HG03342 (cell line): ENCODE data around the gene GINS1.
"Not testable (repeated sequence)": the region's sequence is repeated elsewhere in the genome, so short reads cannot be mapped to it uniquely, and the experiment has no call there.

ENCODE experiments used
- ATAC-seq: cut with Tn5 transposase; IDR thresholded peaks from one replicate; pipeline ENCODE4 v1.9.1; 2021; ENCODE audit warnings: mild to moderate bottlenecking, moderate library complexity; ENCODE audit not compliant: unreplicated experiment

The GINS1 gene

DNA sequence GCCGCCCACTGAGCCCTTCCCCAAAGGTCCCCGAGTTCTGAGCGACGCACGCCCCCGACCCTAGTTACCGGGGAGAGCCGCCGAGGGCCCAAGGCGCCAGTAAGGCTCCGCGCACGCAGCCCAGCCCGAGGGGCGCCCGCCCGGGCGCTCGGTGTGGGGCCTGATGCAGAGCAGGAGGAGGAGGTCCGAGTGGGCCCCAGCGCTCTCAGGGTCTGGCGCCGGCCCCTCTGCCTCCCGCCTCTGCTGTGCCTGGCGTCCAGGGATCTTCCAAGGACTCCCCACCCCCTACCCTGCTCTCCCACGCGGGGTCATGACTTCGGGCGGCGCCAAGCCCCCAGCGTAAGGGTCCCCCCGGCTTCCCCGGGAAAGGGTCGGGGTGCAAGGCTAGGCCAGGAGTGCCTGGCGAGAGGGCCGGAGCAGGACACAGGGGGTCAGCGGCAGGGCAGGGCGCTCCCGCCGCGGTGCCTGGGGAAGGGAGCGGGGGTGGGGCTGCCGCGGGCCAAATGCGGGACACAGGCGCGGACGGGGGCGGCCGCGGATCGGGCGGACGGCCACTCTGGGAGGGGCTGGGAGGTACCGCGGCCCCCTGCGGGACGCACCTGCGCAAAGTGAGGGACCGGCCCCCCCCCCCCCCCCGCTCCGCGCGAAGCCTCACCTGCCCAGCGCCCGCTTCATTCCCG lies 17.5 kb upstream of the GINS1 start:
- peak; percentile 24 for ATAC-seq

DNA sequence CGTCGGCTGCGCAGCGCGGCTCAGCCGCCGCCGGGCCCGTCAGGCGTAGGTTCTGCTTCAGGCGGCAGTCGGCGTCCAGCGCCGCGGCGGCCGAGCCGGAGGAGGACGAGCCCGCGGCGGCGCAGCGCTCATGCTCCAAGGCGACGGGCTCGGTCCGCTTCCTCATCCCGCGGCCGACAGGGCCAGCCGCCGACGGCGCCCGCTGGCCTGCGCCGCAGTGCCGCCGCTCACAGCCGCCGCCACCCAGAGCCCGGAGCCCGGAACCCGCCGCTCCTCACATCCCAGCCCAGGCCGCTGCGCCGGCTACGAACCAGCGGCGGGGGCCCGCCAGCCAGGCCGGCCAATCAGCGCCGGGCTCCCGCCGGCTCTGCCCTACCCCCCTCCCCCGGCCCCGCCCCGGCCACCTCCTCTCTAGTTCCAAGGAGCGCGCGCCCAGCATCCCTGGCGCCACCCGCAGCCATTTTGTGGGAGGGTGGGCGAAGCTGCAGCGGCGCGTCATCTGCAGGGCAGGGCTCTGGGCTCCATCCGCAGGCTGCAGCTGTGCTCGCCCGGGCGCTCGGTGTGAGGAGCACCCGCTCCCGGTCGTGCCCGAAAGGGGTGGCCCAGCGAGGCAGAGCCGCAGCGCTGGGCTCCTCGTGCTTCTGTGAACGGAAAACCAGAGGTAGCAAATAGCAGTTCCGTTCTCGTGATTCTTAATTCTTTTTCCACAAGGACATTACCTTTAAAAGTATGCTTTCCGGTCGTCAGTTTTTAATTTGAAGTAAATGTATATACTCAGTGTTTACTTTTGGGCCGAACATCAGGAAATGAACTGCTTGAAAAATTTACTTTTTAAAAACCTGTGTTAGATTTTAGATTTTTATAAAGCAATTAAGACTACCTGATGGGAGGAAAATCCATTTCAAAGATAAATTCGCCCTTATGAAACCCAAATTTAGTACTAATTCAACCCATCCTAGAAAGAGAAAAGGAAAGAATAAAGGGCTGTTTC lies 16.6 kb upstream of the GINS1 start, which contains the start of gene ABHD12:
TSS of gene ABHD12 (minus strand) at position 298 of the 991 bp plus-strand sequence. CDS start at position 166, 132 bp downstream.
- ATAC-seq, result peak; percentile 90

DNA sequence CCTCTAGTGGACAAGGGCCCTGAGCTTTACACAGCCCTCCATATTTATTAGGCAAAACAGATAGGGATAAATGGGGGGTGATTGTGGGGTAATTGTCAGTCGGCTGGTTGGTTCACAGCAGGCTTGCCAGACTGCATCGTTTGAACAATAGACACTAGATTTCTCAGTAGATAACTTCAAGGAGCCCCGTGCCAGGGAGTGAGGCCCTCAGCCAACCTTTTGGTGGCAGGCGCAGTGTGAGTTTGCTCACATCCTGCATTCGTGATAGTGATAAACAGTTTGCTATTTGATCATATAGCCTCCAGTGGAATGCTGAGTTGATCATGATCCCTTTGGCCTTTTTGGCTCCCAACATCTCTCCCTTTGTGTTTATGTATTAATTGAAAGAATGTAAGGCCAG lies 13.2 kb upstream of the GINS1 start:
- ATAC-seq, result no peak

DNA sequence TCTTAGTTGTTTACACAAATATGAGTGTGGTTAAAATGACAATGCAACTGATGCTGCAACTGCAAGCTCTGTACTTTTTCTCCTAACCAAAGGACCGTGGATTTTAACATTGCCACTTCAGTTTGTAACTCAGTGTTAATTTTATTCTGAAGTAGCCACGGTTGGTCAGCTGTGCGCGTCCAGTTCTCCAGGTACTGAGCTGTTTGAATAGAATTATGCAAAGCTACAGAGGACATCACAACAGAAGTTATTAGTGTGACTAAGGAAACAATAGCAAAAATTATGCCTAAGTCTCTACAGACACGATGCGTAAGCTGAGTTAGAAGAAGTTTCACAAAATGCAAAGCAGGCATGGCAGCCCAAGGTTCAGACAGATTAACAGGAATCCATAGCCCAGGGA lies 12.5 kb upstream of the GINS1 start:
- ATAC-seq, result no peak

DNA sequence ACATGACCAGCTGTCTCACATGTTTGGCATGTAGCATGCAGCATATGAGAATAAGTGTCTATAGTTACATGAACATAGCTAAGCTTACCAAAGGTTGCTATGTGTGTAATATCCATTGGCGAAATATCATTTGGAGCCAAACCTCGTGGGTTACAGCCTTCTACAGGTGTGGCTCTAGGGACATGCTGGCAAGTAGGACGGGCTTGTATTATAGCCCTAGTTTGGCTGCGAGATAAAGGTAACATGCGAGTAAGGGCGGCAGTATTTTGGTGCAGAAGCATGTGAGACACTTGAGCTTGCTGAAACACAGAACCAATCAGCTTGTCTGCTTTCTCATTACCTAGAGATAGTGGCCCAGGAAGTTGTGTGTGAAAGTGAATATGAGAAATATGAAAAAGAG lies 10.4 kb upstream of the GINS1 start:
- no peak for ATAC-seq

DNA sequence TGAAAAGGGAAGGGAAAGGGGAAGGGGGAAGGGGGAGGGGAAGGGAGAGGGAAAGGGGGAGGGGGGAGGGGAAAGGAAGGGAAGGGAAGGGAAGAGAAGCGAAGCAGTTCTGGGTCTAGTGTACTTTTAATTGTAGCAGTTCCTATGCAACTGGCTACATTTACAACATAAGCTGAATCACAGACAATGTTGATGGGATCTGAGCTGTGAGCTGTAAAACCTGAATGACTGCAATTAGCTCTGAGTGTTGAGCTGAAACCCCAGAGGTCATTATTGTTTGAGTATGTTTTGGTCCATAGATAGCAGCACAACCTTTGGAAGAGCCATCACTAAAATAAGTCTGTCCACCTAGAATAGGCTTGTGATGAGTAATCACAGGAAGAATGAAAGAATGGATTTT lies 9.7 kb upstream of the GINS1 start:
- ATAC-seq, result no peak

DNA sequence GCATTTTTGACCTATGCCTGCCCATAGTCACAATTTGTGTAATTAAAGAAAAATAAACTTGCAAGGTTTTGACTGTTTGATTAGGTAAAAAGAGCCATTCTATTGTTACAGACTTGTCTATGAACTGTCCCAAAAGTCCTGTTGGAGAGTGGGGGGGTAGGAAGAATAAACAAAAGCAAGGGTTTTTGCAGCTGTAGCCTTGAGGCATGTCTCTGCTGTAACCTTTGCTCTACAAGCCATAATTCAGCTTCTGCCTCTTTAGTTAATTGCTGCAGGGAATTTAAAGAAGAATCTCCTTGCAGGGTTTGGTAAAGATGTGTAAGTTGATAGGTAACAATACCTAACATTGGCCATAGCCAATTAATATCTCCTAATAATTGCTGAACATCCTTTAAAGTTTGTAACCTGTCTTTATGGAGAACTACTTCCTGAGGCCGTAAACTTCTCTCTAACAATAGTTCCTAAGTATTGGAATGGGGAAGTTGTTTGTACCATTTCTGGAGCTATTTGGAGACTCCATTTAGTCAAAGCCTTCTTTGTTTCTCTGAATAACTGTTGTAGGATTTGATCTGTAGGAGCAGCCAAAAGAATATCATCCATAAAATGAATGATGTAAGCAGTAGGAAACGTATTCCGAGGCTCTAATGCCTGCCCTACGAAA lies 9.0 kb upstream of the GINS1 start:
- ATAC-seq, result no peak

DNA sequence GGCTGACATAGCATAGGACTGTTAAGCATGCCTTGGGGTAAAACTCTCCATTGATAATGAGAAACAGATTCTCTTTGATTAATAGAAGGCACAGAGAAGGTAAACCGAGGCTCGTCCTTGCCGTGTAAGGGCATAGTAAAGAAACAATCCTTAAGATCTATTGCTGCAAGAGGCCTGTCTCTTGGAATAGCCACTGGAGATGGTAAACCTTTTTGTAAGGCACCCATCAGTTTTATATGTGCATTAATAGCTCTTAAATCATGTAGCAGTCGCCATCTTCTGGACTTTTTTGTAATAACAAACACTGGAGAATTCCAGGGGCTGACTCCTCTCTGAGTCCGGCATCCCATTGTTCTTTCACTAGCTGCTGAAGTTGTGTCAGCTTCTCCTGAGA lies 8.4 kb upstream of the GINS1 start:
- no peak for ATAC-seq

DNA sequence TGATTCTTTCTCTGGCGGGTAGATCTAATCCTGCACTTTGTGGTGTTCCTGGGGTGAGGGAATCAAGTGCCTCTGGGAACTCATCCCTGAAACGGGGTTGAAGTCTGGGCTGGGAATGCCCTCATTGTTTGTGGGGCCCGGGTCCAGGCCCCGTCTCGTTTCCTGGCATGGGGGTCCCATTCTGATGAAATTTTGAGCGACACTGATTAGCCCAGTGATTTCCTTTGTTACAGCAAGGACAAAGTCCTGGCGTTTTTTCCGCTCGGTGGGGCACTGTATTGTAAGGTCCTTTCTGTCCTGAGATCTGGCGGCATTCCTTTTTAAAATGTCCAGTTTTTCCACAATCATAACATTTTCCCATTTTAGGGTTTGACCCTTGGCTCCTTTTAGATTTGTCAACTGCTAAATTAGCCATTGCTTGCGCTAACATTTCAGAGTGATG lies 7.2 kb upstream of the GINS1 start:
- not testable (repeated sequence) for ATAC-seq

DNA sequence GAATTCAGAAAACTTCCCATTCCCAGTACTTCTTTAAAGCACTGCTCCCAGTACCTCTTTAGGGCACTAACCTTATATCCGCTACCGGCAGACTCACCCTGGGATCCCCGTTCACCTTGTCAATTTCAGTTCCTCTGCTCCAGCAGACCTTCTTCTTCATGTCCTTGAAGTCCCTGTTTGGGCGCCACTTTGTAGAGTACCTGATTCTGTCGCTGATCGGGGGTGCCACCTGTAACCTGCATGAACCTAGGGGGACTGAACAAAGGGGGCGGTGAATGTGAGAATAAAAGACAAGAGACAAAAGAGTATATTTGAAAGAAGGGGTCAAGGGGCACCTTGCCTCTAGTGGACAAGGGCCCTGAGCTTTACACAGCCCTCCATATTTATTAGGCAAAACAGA lies 4.9 kb upstream of the GINS1 start:
- no peak for ATAC-seq

DNA sequence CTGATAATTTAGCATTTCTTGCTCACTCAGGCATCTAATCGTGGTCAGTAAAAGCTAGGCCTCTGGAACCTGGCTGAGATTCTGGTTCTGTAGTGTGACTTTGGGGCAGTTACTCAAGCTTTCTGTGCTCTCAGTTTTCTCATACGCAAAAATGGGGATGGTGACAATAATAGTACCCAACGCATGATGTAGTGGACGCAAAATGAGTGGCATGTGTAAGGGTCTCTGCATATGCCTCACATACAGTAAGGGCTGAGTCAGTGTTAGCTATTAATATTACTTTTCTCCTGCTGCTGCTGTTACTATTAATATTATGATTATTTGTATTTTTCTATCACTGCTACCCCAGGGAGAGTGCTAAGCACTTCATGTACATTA lies 686 bp downstream of the GINS1 start:
- no peak for ATAC-seq

DNA sequence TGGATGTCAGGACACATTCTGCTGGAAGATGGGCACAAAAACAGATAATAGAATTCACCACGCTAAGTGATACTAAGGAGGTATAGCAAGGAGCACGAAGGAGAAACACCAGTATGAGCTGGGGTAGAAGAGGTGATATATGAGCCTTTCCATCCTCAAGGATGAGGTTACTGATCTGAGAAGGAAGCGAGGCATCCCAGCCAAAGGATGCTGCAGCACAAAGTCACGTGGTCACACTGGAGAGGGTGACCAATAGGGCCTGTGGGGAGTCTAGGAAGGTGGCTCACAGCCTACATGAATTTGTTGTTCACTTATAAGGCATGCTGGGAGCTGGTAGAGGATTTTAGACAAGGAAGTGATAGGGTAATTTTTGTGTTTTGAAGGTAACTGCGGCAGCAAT lies 1.4 kb downstream of the GINS1 start:
- no peak for ATAC-seq

DNA sequence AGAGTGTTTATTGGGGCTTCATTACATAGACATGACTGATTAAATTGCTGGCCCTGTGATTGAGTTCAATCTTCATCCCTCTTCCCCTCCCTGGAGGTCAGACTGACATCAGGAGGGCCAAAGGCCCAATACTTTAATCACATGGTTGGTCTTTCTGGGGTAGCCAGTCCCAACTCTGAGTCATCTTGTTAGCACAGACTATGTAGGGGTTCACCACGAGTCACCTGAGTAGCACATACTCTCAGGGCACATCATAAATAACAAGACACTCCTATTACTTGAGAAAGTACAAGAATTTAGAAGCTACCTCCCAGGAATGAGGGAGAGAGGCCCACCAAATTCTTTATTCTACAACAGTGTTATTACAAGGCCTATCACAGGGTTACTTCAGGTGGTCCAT lies 11.3 kb downstream of the GINS1 start:
- ATAC-seq, result no peak

DNA sequence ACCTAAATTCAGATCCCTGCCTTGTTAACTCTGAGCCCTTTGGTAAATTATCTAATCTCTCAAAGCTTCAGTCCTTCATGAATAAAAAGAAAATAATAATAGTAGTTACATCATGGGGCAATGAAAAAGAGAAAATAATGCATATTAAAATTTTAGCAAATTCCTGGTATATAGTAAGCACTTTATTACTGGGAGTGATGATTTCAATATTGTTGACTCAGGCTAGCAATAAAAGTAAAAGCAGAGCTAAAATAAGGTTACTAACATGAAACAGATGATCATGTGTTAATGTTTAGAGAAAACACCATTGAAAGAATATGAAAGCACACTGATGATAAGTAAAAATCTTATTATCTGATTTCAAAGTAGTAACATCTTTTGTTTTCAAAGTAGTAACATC lies 13.6 kb downstream of the GINS1 start:
- no peak for ATAC-seq

DNA sequence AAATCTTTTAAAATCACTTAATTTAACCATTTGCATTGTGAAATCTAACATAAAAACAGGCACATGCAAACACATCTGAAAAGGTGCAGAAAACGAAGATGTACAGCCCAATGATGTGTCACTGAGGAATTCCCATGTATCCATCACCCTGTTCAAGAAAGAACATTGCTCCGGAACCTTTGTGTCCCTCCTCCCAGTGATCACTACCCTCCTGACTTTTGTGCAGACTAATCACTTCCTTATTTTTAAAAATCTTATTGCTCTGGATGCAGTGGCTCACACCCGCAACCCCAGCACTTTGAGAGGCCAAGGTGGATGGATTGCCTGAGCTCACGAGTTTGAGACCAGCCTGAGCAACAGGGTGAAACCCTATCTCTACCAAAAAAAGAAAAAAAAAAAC lies 14.6 kb downstream of the GINS1 start:
- no peak for ATAC-seq

DNA sequence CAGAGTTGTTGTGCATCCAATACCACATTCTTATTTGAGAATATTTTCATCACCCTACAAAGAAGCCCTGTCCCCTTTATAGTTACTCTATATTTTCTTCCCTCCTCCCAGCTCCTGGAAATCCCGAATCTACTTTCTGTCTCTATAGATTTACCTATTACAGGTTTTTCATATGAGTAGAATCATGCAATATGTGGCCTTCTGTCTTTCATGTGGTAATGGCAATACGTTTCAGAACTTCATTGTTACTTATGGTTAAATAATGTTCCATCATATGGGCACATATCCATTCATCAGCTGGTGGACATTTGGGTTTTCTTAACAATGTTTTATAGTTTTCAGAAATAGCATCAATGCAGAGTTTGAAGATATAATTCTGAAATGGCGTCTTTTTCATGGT lies 17.1 kb downstream of the GINS1 start:
- ATAC-seq, result no peak

DNA sequence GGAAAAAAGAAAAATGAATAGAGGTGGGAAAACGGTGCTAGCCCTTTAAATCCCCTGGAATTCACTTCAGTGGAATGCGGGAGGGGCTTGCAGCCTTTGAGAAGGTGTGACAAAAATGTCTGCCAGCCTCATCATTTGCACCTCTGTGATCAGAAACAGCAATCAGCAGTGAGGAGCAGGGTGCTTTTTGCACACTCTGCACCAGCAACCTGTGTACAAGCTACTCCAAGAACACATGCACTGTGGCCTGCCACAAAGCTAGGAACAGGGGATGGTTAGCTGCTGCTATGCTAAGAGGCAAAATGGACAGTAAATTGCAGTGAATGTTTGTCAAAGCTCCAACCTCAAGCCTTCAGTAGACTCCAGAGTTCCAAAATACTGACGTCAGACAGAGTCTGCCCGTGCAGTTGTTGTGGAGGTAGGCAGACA lies 29.7 kb downstream of the GINS1 start:
- no peak for ATAC-seq

DNA sequence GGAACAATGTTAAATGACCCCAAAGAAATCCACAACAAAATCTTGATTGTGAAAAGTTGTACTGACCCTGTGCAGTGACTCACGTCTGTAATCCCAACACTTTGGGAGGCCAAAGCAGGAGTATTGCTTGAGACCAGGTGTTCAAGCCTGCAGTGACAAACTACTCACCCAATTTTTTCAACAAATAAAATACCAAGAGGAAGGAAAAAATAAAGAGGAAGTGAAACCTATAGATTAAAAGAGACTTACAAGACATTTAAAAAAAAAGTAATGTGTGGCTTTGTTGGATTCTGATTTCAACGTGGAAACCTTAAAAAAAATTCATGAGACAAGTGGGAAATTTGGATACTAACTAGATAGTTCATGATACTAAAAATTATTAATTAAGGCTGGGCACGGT lies 31.9 kb downstream of the GINS1 start:
- no peak for ATAC-seq

DNA sequence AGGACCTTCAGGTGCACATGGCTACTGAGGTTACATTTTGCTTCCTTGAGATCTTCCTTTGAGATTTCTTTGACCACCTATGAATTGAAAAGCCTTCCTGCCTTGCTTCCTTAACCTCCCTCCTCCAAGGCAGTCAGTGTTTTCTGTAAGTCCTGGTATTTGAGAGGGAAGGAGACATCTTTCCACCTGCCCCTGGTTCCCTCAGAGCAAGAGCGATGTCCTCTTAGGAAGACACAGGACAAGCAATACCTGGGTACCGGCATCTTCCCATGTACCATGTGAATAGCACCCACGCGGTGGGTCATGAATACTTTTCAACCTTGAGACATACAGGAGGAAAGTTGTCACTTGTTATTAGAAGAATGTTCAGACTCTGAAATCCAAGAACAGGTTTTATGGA lies 37.1 kb downstream of the GINS1 start:
- ATAC-seq, result no peak

DNA sequence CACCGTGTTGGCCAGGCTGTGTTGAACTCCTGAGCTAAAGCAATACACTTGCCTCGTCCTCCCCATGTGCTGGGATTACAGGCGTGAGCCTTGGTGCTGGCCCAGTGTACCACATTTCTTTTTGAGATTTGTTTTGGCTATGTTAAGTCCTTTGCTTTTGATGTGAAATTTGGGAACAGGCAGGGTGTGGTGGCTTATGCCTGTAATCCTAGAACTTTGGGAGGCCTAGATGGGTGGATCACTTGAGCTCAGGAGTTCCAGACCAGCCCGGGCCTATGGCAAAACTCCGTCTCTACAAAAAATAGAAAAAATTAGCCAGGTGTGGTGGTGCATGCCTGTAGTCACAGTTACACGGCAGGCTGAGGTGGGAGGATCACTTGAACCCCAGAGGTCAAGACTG lies 40.2 kb downstream of the GINS1 start:
- ATAC-seq, result no peak

DNA sequence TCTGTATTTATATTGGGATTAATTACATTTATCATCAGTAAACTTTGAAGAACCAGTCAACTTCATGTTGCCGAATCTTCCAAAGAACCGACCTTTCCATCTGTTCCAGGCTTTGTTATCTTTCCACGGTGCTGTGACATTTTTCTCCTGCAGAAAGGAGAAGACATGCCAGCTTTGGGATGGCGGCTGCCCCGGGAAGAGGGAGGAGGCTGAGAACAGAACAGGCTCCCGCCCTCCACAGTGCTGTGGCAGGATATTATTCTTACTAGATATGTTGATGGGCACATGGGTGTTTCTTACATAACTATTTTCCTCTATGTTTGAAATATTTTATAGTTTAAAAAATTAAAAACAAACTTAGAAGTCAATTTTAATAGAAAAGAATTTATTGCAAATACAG lies 44.9 kb downstream of the GINS1 start:
- no peak for ATAC-seq
